OCI-LY3 (cell line): ENCODE data around the gene DHX40.
A peak's percentile ranks its signal among the peaks of the same experiment; 100 is the strongest.

ENCODE experiments used
- CTCF ChIP-seq: fragments of 200-600, 300-600 bp; sonication (generic); IDR thresholded peaks from 2 replicates; pipeline ENCODE4 v1.5.1; 2014; ENCODE audit warnings: antibody characterized with exemption, low read length, low read depth
- EZH2phosphoT487 ChIP-seq: fragments of 200-600 bp; shearing (Covaris generic); IDR thresholded peaks from 2 replicates; pipeline ENCODE4 v1.6.1; 2018; ENCODE audit warnings: antibody characterized with exemption, mixed run types, low read depth

- peak; percentile 32; the same call in 1 of the 2 replicates for TF ChIP-seq CTCF
- no peak for TF ChIP-seq EZH2phosphoT487
Measured at GRCh38 chr17:59607817-59608403, 42.5 kb downstream of the DHX40 start.
